ENCODE measurements around the gene AARS2.

DNA sequence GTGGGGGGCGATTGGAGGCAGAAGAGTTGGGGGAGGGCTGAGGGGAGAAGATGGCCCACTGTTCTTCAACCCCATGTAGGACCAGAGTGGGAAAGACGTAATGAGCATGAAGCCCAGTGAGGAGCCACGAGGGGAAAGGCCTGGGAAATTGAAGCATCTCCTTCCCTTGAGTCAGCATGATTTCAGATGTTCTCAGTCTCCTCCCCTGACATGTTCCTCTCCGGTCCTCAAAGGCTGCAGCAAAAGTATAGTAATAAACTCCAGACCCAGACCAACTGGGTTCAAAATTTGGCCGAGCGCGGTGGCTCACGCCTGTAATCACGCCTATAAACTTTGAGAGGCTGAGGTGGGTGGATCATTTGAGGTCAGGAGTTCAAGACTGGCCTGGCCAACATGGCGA, 45.9 kb downstream of the AARS2 start:
- TF ChIP-seq, protein P1, sequence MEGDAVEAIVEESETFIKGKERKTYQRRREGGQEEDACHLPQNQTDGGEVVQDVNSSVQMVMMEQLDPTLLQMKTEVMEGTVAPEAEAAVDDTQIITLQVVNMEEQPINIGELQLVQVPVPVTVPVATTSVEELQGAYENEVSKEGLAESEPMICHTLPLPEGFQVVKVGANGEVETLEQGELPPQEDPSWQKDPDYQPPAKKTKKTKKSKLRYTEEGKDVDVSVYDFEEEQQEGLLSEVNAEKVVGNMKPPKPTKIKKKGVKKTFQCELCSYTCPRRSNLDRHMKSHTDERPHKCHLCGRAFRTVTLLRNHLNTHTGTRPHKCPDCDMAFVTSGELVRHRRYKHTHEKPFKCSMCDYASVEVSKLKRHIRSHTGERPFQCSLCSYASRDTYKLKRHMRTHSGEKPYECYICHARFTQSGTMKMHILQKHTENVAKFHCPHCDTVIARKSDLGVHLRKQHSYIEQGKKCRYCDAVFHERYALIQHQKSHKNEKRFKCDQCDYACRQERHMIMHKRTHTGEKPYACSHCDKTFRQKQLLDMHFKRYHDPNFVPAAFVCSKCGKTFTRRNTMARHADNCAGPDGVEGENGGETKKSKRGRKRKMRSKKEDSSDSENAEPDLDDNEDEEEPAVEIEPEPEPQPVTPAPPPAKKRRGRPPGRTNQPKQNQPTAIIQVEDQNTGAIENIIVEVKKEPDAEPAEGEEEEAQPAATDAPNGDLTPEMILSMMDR (IDR thresholded peaks at IDR 0.05) = no peak
- TF ChIP-seq POLR2A (IDR thresholded peaks at IDR 0.05) = no peak
- TF ChIP-seq EP300 (IDR thresholded peaks at IDR 0.05) = no peak

Data from gastroesophageal sphincter (tissue), 3 donors.